A673 (cell line): ENCODE measurements around the gene TBXAS1.

ENCODE experiments used
- EZH2 ChIP-seq: fragments of 200-600 bp; sonication (generic); IDR thresholded peaks from 2 replicates; pipeline ENCODE4 v1.6.1; 2017; ENCODE audit warnings: borderline replicate concordance, low read depth, mild to moderate bottlenecking, mixed read lengths, antibody characterized with exemption, low read length; ENCODE audit not compliant: poor library complexity, severe bottlenecking
- TF ChIP-seq, protein P1 (sequence below): fragments of 300-800, 200-600 bp; sonication (generic); conservative IDR thresholded peaks from 2 replicates; pipeline ENCODE4 v1.5.1; 2017; ENCODE audit warnings: low read depth, mild to moderate bottlenecking, antibody characterized with exemption, low read length, moderate library complexity, mixed read lengths

DNA sequence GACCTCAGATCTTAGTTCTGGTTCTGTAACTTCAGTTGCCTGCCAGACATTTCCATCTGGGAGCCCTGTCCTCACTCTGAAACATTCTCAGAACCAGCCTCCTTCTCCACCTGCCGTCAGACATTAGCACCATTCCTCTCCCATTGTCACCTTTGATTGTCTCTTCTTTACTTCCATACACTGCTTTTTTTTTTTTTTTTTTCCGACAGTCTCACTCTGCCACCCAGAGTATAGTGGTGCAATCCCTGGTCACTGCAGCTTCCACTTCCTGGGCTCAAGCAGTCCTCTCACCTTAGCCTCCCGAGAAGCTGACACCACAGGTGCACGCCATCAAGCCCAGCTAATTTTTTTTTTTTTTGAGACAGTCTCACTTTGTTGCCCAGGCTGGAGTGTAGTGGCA is 30.2 kb upstream of the TBXAS1 start:
- TF ChIP-seq, protein P1, sequence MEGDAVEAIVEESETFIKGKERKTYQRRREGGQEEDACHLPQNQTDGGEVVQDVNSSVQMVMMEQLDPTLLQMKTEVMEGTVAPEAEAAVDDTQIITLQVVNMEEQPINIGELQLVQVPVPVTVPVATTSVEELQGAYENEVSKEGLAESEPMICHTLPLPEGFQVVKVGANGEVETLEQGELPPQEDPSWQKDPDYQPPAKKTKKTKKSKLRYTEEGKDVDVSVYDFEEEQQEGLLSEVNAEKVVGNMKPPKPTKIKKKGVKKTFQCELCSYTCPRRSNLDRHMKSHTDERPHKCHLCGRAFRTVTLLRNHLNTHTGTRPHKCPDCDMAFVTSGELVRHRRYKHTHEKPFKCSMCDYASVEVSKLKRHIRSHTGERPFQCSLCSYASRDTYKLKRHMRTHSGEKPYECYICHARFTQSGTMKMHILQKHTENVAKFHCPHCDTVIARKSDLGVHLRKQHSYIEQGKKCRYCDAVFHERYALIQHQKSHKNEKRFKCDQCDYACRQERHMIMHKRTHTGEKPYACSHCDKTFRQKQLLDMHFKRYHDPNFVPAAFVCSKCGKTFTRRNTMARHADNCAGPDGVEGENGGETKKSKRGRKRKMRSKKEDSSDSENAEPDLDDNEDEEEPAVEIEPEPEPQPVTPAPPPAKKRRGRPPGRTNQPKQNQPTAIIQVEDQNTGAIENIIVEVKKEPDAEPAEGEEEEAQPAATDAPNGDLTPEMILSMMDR = no peak
- TF ChIP-seq EZH2 = no peak
